B cell (primary cell): ENCODE data around the gene PPP2R5D. TPM values are rescaled to one million over a fixed set of nuclear protein-coding genes. Genes with fewer than 3 reads are reported as not detected.

Experiments used
- ATAC-seq: fragments of 200-7000 bp; cut with Tn5 transposase; one replicate; pipeline ENCODE4 v1.10.0; 2021; ENCODE audit warnings: low read depth, mild to moderate bottlenecking, moderate number of reproducible peaks, moderate library complexity
- CTCF ChIA-PET: fragments of 350-600 bp; sonication (Branson Sonifier 250); formaldehyde crosslinking; loops from one replicate; lab custom pipeline; 2021; ENCODE audit warnings: antibody characterized with exemption, inconsistent platforms; lab: Charles Lee
- POLR2A ChIA-PET: fragments of 350-600 bp; sonication (Branson Sonifier 250); formaldehyde crosslinking; loops from one replicate; lab custom pipeline; 2021; ENCODE audit warnings: antibody characterized with exemption; lab: Charles Lee
- DNase-seq: peaks from one replicate; pipeline ENCODE4 v3.0.0; 2013
- H2AFZ ChIP-seq: 2 replicates; pipeline ENCODE4 v1.6.1; 2012; ENCODE audit warnings: mild to moderate bottlenecking, low read depth, low read length; ENCODE audit not compliant: insufficient read depth, poor library complexity, severe bottlenecking
- H3K27ac ChIP-seq, 2 donors: 1 replicate in 1 of 2; 2 replicates in 1 of 2; pipeline ENCODE4 v1.5.1; 2012 to 2013; ENCODE audit warnings: low read length in 2 of 2, mild to moderate bottlenecking in 2 of 2, moderate library complexity in 1 of 2
- H3K27me3 ChIP-seq, 4 experiments: fragments of 200-600 bp in 1 of 4; sonication (generic) in 1 of 4; replicated peaks in 1 of 4; 1 replicate in 2 of 4; 2 replicates in 2 of 4; pipeline versions ENCODE4 v1.6.1 to v1.7.0; 2013 to 2016; ENCODE audit warnings: low read length in 3 of 4, mild to moderate bottlenecking in 2 of 4, mixed read lengths in 1 of 4, moderate library complexity in 1 of 4; ENCODE audit not compliant: insufficient read depth in 4 of 4, control insufficient read depth in 3 of 4; ENCODE audit errors: control extremely low read depth in 1 of 4
- H3K36me3 ChIP-seq, 2 experiments: replicated peaks in 1 of 2; 1 replicate in 1 of 2; 2 replicates in 1 of 2; pipeline versions ENCODE4 v1.6.1 to v1.7.1; 2013; ENCODE audit warnings: low read length in 1 of 2; ENCODE audit not compliant: insufficient read depth in 2 of 2, control insufficient read depth in 1 of 2; ENCODE audit errors: control extremely low read depth in 1 of 2, extremely low read depth in 1 of 2
- H3K4me1 ChIP-seq, 2 donors: fragments of 200-600 bp in 1 of 2; sonication (generic) in 1 of 2; 1 replicate in 1 of 2; 2 replicates in 1 of 2; pipeline versions ENCODE4 v1.5.1 to v1.6.1; 2013 to 2017; ENCODE audit warnings: low read length in 2 of 2; ENCODE audit not compliant: control insufficient read depth in 2 of 2, insufficient read depth in 2 of 2
- H3K4me2 ChIP-seq: replicated peaks from 2 replicates; pipeline ENCODE3; 2012; ENCODE audit warnings: mild to moderate bottlenecking, low read depth, low read length; ENCODE audit not compliant: poor library complexity, severe bottlenecking
- H3K4me3 ChIP-seq, 5 experiments: fragments of 200-600 bp in 1 of 5; sonication (generic) in 1 of 5; 1 replicate in 3 of 5; 2 replicates in 2 of 5; pipeline versions ENCODE4 v1.5.1 to v1.7.0; 2011 to 2016; ENCODE audit warnings: low read length in 4 of 5, mild to moderate bottlenecking in 4 of 5, low read depth in 2 of 5, control low read depth in 1 of 5, moderate library complexity in 1 of 5; ENCODE audit not compliant: insufficient read depth in 1 of 5; ENCODE audit errors: control extremely low read depth in 1 of 5, extremely low read depth in 1 of 5
- H3K79me2 ChIP-seq: fragments of 200-600 bp; sonication (generic); one replicate; pipeline ENCODE4 v1.6.0; 2016; ENCODE audit warnings: low read length; ENCODE audit not compliant: control insufficient read depth, insufficient read depth
- H3K9ac ChIP-seq: fragments of 200-600 bp; sonication (generic); 2 replicates; pipeline ENCODE4 v1.6.1; 2017; ENCODE audit warnings: mild to moderate bottlenecking, low read length, moderate library complexity
- H3K9me3 ChIP-seq, 3 donors: one replicate each; pipeline versions ENCODE4 v1.6.1 to v1.7.1; 2013; ENCODE audit warnings: low read length in 2 of 3; ENCODE audit not compliant: control insufficient read depth in 2 of 3, insufficient read depth in 1 of 3; ENCODE audit errors: control extremely low read depth in 1 of 3
- H4K20me1 ChIP-seq: 2 replicates; pipeline ENCODE4 v1.6.0; 2012; ENCODE audit warnings: mild to moderate bottlenecking, low read length; ENCODE audit not compliant: insufficient read depth, control insufficient read depth, poor library complexity, severe bottlenecking
- H3K27ac Mint-ChIP-seq: one replicate; pipeline ENCODE4 v1.8.0; 2021; ENCODE audit warnings: mixed read lengths
- H3K27me3 Mint-ChIP-seq: one replicate; pipeline ENCODE4 v1.8.0; 2021; ENCODE audit warnings: mixed read lengths
- H3K4me1 Mint-ChIP-seq: one replicate; pipeline ENCODE4 v1.8.0; 2021; ENCODE audit warnings: mixed read lengths
- H3K4me3 Mint-ChIP-seq: one replicate; pipeline ENCODE4 v1.8.0; 2021; ENCODE audit warnings: mixed read lengths
- H3K9me3 Mint-ChIP-seq: one replicate; pipeline ENCODE4 v1.8.0; 2022; ENCODE audit warnings: mixed read lengths; ENCODE audit not compliant: insufficient read depth
- CTCF ChIP-seq: fragments of 200-600 bp; IDR thresholded peaks from one replicate; pipeline ENCODE4 v1.8.0; 2022; ENCODE audit warnings: antibody characterized with exemption, mild to moderate bottlenecking
- EZH2 ChIP-seq: IDR thresholded peaks from 2 replicates; pipeline ENCODE4 v1.6.1; 2012; ENCODE audit warnings: borderline replicate concordance, low read depth, mild to moderate bottlenecking, moderate library complexity, low read length; ENCODE audit not compliant: insufficient read depth, poor library complexity, severe bottlenecking
- WGBS: methylation state at CpG from one replicate; pipeline ENCODE4 v1.1.5; 2013; ENCODE audit warnings: missing lambda C conversion rate; ENCODE audit not compliant: insufficient coverage; 5-methylcytosine and 5-hydroxymethylcytosine counted together
- intact Hi-C: fragments of 100-400 bp; cut with micrococcal nuclease; formaldehyde crosslinking; loops from one replicate; pipeline ENCODE4 v1.10.0; 2022
- polyA plus RNA-seq: library from polyadenylated mRNA; depleted of rRNA; stranded (reverse); fragments of >200 nt; gene quantifications from 2 replicates; pipeline ENCODE4 v1.2.3, GENCODE V29; 2012
- total RNA-seq, 2 donors: library from RNA; stranded (reverse); fragments of 120-200 nt in 1 of 2; gene quantifications; 1 replicate in 1 of 2; 2 replicates in 1 of 2; pipeline versions ENCODE4 v1.2.3 to v1.2.4, GENCODE V29; 2013 to 2022

PPP2R5D gene
- total and polyA plus RNA-seq, 2 donors (not counting 1 experiment from before 2014, with no cell fraction given), result 23.2 to 23.6 TPM

- no peak overlapping the region for H3K4me3 ChIP-seq
- ChIA-PET CTCF (no interaction called here), POLR2A (interaction anchor here (0.5 kb wide), 1 partner anchor 50 kb away, joined by 11 read pairs; no protein-coding TSS in a partner anchor)
- no peaks in the 10 kb centered on the region for H3K27me3 ChIP-seq
- H2AFZ ChIP-seq, result no peak overlapping the region
- 98% methylated on average over 8 of the region's 9 CpGs for WGBS
- H3K4me1 ChIP-seq, result no peaks in the 10 kb centered on the region
- H3K9ac ChIP-seq, result no peak overlapping the region
- no peaks in the 10 kb centered on the region for H3K9me3 ChIP-seq
- no peaks in the 10 kb centered on the region for H3K79me2 ChIP-seq
- H3K9me3 Mint-ChIP-seq, result no peaks in the 10 kb centered on the region
- peaks cover 0 to 44% of the 10 kb centered on the region in 2 experiments for H3K36me3 ChIP-seq
- no peak overlapping the region for H3K4me2 ChIP-seq
- DNase-seq (no peak), ATAC-seq (no peak)
- no peaks in the 10 kb centered on the region for H3K27me3 Mint-ChIP-seq
- no peak overlapping the region for H3K4me3 Mint-ChIP-seq
- no peak overlapping the region for H3K27ac ChIP-seq
- H3K27ac Mint-ChIP-seq, result no peak overlapping the region
- intact Hi-C loops, result no loop called here
- no peak for TF ChIP-seq EZH2
- TF ChIP-seq CTCF, result no peak
- no peaks in the 10 kb centered on the region for H3K4me1 Mint-ChIP-seq
- no peaks in the 10 kb centered on the region for H4K20me1 ChIP-seq
These were observed 58.9 kb downstream of the PPP2R5D start for GRCh38 chr6:43043310-43043709.

DNA sequence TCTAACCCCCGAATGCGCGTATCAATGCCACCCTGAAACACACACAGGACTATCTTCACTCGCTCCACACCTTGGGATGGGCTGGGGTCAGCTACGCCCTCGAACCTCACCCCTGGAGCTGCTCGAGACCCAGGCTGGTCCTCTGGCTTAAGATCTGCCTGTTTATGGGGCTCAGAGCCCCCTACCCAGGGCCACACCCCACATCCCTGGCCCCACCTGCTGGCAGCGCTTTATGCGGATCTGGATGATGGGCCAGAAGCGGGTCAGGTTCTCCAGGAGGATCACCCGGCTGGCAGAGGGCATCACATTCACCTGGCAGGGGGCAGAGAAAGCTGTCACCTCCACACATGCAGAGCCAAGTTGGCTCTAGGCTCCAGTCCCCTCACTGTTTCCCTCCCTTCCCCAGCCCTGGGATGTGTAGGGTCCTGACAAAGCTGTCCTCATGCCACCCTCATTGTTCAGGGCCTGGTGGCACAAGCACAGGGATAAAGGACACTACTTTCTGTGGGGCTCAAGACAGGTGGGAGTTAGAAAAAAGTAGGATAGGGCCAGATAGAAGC lies 61.1 kb downstream of the PPP2R5D start:
- no peak for TF ChIP-seq EZH2
- H3K9me3 ChIP-seq, result no peaks in the 10 kb centered on the region
- H3K9ac ChIP-seq, result no peak overlapping the region
- Mint-ChIP-seq H3K27ac (no peak overlapping the region), H3K9me3 (no peaks in the 10 kb centered on the region), H3K27me3 (no peaks in the 10 kb centered on the region), H3K4me3 (no peak overlapping the region), H3K4me1 (no peaks in the 10 kb centered on the region)
- H2AFZ ChIP-seq, result no peak overlapping the region
- H3K27ac ChIP-seq, result no peak overlapping the region
- no peaks in the 10 kb centered on the region for H3K79me2 ChIP-seq
- peaks cover 0 to 46% of the 10 kb centered on the region in 2 experiments for H3K36me3 ChIP-seq
- no peak for DNase-seq
- ChIA-PET POLR2A (no interaction called here), CTCF (no interaction called here)
- no peak for ATAC-seq
- intact Hi-C loops, result no loop called here
- H3K4me3 ChIP-seq, result no peak overlapping the region
- WGBS, result 97% methylated on average over 9 of the region's 11 CpGs
- no peaks in the 10 kb centered on the region for H3K4me1 ChIP-seq
- no peaks in the 10 kb centered on the region for H4K20me1 ChIP-seq
- H3K4me2 ChIP-seq, result no peak overlapping the region
- no peaks in the 10 kb centered on the region for H3K27me3 ChIP-seq
